ENCODE results near the gene HMGN1.
"Not testable (repeated sequence)": the region's sequence is repeated elsewhere in the genome, so short reads cannot be mapped to it uniquely, and the experiment has no call there.

Gene HMGN1
- 210 reads per million, percentile 93 among the genes with 10 or more reads in this experiment for total RNA-seq

- peak; percentile 84 for DNase-seq
Observed at GRCh38 chr21:39348355-39349210, at the start of gene HMGN1. Gene HMGN1 (minus strand): TSS chr21:39349088. CDS start chr21:39348917, 171 bp downstream.

GRCh38 chr21:39397646-39398385 lies 48.9 kb upstream of the HMGN1 start:
- no peak for DNase-seq

- no peak for DNase-seq
Observed at GRCh38 chr21:39392981-39393380, 44.1 kb upstream of the HMGN1 start.

DNA sequence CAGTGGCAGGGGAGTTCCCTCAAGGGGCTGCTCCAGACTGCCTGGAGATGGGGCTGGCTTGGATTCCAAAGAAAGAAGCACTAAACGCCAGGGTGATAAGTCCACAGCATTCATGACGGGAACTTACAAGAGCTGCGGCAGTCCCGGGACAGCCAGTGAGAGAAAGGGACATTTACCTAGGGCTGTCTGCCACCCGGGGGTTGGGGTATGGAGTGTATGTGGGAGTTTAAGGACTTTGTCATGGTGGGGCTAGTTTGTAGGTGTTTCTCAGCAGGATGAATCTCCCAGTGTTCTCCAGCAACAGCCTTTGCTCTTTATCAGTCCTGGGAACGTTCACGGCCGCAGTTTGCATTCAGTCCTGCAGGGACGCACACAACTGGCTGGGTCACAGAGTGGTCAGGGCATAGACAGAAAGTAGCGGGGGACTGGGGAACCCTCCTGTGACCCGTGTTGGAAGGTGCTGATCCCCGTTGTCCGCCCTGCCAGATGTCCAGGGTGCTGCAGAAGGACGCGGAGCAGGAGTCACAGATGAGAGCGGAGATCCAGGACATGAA lies 41.4 kb upstream of the HMGN1 start:
- DNase-seq, result no peak

DNA sequence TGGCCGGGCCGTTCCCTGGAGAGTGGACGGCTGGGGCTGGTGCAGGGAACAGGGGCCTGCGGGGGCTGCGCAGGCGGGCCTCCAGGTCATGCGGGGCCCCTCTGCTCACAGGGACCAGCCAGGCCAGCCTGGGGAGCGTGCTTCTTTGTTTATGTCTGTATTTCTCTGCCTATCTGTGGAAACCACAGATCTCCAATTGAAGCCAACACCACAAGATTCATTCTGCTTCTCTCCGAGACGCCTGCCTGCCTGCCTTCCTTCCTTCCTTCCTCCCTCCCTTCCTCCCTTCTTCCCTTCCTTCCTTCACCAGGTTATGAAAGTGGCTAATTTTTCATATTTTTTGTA lies 39.9 kb upstream of the HMGN1 start:
- DNase-seq, result no peak

- DNase-seq, result peak; percentile 89
Observed at GRCh38 chr21:39388038-39388810, 39.3 kb upstream of the HMGN1 start.

GRCh38 chr21:39387461-39388037 lies 38.7 kb upstream of the HMGN1 start:
- DNase-seq, result peak; percentile 92

- DNase-seq, result no peak
Observed at GRCh38 chr21:39386899-39387298, 38.0 kb upstream of the HMGN1 start.

GRCh38 chr21:39386194-39386593 lies 37.3 kb upstream of the HMGN1 start:
- DNase-seq, result no peak

GRCh38 chr21:39385299-39386145 lies 36.6 kb upstream of the HMGN1 start:
- no peak for DNase-seq

GRCh38 chr21:39384674-39385298 lies 35.9 kb upstream of the HMGN1 start:
- no peak for DNase-seq

DNA sequence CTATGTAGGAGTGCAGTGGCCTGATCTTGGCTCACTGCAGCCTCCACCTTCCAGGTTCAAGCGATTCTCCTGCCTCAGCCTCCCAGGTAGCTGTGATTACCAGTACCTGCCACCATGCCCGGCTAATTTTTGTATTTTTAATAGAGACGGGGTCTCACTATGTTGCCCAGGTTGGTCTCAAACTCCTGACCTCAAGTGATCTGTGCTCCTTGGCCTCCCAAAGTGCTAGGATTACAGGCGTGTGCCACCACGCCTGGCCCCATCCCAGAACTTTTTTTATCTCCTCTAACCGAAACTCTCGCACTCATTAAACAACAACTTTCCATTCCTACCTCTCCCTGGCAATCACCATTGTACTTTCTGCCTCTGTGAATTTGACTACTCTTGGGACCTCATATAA lies 33.2 kb upstream of the HMGN1 start:
- not testable (repeated sequence) for DNase-seq

DNA sequence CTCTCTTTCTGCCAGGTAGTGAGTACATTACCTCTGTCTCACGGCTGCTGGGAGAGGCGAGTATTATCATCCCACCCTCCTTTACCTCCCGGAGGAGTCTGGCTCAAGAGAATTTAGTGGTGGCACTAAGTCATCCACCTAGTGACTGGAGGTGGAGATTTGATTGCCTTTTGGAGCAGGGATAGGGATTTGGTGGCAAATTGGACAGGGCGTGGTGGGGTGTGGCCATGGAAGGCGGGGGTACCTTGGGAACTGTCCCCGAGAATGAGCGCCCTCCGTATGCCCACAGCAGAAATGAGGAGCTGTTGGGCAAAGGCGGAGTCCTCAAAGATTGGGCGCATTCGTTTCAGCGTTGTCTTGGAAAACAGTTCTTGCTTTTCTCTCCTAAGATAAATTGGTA lies 32.1 kb upstream of the HMGN1 start:
- DNase-seq, result no peak

DNA sequence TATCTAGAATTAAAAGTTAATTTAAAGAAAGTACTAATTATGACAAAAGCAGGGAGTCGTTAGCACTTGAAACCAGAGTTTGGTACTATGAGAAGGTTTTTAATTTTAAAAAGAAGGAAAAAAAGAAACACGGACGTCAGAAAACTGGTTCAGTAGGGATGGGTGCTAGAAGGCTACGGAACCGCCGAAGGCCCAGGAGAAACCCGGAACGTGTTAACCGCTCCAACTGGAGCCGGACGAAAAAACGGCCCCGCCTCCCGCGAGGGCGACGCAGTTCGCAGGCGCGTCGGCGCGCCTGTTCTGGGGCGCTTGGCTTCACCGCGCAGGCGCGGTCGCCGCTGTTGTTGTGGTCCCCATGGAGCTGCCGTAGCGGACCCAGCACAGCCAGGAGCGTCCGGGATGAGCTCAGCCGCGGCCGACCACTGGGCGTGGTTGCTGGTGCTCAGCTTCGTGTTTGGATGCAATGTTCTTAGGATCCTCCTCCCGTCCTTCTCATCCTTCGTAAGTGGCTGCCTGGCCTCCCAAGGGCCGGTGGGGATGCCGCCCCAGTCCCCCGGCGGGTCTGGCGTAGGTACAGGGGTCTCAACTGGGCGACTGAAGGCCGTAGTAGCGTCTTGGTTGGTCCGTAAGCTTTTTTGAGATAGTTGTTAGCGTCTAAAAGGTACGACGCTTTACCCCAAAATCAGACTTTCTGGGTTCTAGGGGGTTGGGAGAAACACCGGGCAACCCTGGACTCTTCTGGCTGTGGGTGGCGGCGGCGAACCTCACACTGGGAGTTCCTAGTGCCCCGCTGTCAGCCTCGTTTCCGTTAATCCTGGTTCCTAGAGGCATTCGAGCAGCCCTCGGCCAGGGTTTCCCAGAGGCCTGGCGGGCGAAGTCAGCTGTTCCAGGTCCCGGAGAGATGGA lies 31.4 kb upstream of the HMGN1 start:
- DNase-seq, result peak; percentile 85

- no peak for DNase-seq
Observed at GRCh38 chr21:39377444-39378050, 28.7 kb upstream of the HMGN1 start.

DNA sequence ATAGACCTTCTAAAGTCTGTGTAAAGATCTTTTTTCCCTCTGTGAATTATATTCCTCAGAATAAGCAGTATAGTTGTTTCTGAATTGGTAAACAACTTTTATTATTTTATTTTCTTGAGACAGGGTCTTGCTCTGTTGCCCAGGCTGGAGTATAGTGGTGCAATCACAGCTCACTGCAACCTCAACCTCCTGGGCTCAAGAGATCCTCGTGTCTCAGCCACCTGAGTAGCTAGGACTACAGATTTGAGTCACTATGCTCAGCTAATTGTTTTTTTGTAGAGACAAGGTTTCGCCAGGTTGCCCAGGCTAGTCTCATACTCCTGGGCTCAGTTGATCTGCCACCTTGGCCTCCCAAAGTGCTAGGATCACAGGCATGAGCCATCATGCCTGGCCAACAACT lies 26.6 kb upstream of the HMGN1 start:
- no peak for DNase-seq

- no peak for DNase-seq
Observed at GRCh38 chr21:39374046-39374445, 25.2 kb upstream of the HMGN1 start.

- no peak for DNase-seq
Observed at GRCh38 chr21:39373634-39374033, 24.7 kb upstream of the HMGN1 start.

DNA sequence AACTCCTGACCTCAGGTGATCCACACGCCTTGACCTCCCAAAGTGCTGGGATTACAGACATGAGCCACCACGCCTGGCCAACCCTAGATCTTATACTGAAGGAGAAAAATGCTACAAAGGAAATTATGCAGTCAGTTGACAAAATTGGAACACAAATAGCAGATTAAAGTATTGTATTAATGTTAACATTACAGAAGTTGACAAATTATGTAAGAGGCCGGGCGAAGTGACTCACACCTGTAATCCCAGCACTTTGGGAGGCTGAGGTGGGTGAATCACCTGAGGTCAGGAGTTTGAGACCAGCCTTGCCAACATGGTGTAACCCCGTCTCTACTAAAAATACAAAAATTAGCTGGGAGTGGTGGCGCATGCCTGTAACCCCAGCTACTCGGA lies 21.0 kb upstream of the HMGN1 start:
- DNase-seq, result not testable (repeated sequence)

DNA sequence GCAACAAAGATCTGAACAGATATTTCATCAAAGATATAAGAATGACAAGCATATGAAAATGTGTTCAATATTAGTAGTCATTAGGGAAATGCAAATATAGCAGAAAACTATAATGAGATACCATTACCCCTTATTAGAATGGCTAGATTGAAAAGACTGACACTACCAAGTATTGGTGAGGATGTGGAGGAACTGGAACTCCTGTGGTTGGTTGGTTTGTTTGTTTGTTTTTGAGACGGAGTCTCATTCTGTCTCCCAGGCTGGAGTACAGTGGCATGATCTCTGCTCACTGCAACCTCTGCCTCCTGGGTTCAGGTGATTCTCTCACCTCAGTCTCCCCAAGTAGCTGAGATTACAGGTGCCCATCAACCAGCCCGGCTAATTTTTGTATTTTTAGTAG lies 18.9 kb upstream of the HMGN1 start:
- no peak for DNase-seq
